Calu3 (cell line): Measurements from ENCODE around the gene PDE9A. TPM values are rescaled to one million over a fixed set of nuclear protein-coding genes. Genes with fewer than 3 reads are reported as not detected.

Experiments used
- BruUV-seq: library from RNA; stranded (reverse); fragments of 400-500 nt; replicated peaks from 2 replicates; lab custom pipeline; 2021; lab: Mats Ljungman, UMichigan
- CTCF ChIA-PET: fragments of 300-600 bp; sonication (Branson Sonifier 250); formaldehyde crosslinking; loops from one replicate; lab custom pipeline; 2022; ENCODE audit warnings: antibody characterized with exemption; lab: Charles Lee
- DNase-seq: peaks from one replicate; pipeline ENCODE4 v3.0.0; 2022
- H3K27ac Mint-ChIP-seq: one replicate; pipeline ENCODE4 v1.8.0; 2022; ENCODE audit warnings: mixed read lengths; ENCODE audit not compliant: unreplicated experiment
- H3K27me3 Mint-ChIP-seq: one replicate; pipeline ENCODE4 v1.8.0; 2022; ENCODE audit warnings: mixed read lengths; ENCODE audit not compliant: unreplicated experiment
- H3K36me3 Mint-ChIP-seq: one replicate; pipeline ENCODE4 v1.8.0; 2022; ENCODE audit warnings: mild to moderate bottlenecking, moderate library complexity, mixed read lengths; ENCODE audit not compliant: insufficient read depth, unreplicated experiment
- H3K4me1 Mint-ChIP-seq: one replicate; pipeline ENCODE4 v1.8.0; 2022; ENCODE audit warnings: mild to moderate bottlenecking, low read depth, mixed read lengths; ENCODE audit not compliant: unreplicated experiment
- H3K4me3 Mint-ChIP-seq: one replicate; pipeline ENCODE4 v1.8.0; 2022; ENCODE audit warnings: mild to moderate bottlenecking, low read depth, moderate library complexity, mixed read lengths; ENCODE audit not compliant: unreplicated experiment
- H3K9me3 Mint-ChIP-seq: one replicate; pipeline ENCODE4 v1.8.0; 2022; ENCODE audit warnings: low read depth, mixed read lengths; ENCODE audit not compliant: unreplicated experiment
- intact Hi-C: fragments of 100-400 bp; cut with micrococcal nuclease; formaldehyde crosslinking; loops from one replicate; pipeline ENCODE4 v1.10.0; 2022; ENCODE audit not compliant: unreplicated experiment
- total RNA-seq: library from RNA; stranded (reverse); gene quantifications from 2 replicates; pipeline ENCODE4 v1.2.3, GENCODE V29; 2022
- TF ChIP-seq, protein P1 (sequence below): fragments of 200-600 bp; IDR thresholded peaks from one replicate; pipeline ENCODE4 v1.8.0; 2022; ENCODE audit warnings: antibody characterized with exemption; ENCODE audit not compliant: unreplicated experiment

Gene PDE9A
- total RNA-seq, 1 experiment from 2014 or later = 10.9 TPM

DNA sequence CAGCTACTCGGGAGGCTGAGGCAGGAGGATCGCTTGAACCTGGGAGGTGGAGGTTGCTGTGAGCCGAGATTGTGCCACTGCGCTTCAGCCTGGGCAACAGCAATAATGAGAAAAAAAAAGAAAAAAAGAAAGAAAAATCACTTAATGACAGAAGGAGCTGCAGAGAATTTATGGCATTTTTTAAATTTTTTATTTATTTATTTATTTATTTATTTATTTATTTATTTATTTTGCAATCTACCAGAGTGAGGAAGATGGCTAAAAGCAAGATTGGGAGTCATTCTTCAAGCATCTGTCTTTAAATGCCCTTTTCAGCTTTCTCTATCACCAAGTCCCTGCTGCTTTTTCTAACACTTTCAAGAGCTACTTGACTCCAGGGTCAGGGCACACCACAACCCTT lies 134.2 kb downstream of the PDE9A start:
- intact Hi-C loops = no loop called here
- TF ChIP-seq, protein P1, sequence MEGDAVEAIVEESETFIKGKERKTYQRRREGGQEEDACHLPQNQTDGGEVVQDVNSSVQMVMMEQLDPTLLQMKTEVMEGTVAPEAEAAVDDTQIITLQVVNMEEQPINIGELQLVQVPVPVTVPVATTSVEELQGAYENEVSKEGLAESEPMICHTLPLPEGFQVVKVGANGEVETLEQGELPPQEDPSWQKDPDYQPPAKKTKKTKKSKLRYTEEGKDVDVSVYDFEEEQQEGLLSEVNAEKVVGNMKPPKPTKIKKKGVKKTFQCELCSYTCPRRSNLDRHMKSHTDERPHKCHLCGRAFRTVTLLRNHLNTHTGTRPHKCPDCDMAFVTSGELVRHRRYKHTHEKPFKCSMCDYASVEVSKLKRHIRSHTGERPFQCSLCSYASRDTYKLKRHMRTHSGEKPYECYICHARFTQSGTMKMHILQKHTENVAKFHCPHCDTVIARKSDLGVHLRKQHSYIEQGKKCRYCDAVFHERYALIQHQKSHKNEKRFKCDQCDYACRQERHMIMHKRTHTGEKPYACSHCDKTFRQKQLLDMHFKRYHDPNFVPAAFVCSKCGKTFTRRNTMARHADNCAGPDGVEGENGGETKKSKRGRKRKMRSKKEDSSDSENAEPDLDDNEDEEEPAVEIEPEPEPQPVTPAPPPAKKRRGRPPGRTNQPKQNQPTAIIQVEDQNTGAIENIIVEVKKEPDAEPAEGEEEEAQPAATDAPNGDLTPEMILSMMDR = no peak
- no peak overlapping the region for H3K27ac Mint-ChIP-seq

DNA sequence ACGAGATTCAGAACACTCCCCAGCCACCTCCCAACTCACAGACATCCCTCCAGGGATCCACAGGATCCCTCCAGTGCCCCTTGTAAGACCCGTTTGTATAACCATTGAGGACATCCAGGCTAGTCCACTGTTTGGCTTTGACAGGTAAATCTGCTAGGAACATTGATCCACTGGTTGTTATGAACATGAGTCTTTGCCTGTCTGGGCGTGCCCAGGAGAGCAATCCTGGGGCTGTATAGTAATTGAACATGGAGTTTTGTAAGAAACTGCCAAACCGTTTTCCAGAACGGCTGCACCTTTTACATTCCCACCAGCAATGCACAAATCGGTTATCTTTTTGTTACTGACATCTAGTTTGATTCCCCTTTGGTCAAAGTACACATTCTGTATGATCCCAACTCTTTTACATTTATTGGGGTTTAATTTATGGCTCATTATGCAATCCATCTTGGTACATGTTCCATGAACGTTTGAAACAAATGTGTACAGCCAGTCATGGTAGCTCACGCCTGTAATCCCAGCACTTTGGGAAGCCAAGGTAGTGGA lies 137.2 kb downstream of the PDE9A start:
- Mint-ChIP-seq H3K4me1 (no peaks in the 10 kb centered on the region), H3K4me3 (no peak overlapping the region), H3K36me3 (no peaks in the 10 kb centered on the region), H3K27ac (no peak overlapping the region), H3K9me3 (no peaks in the 10 kb centered on the region), H3K27me3 (no peaks in the 10 kb centered on the region)
- CTCF ChIA-PET = no interaction called here
- intact Hi-C loops = loop anchor here (5.0 to 10.0 kb wide), 2 partner anchors 42 to 66 kb away; no protein-coding TSS in a partner anchor
- no peak for DNase-seq
- TF ChIP-seq, protein P1 = no peak
- no TSS peak for BruUV-seq

More for the DNA sequence above, 134.2 kb downstream of the PDE9A start:
- Mint-ChIP-seq H3K4me3 (no peak overlapping the region), H3K4me1 (no peaks in the 10 kb centered on the region), H3K36me3 (no peaks in the 10 kb centered on the region), H3K9me3 (no peaks in the 10 kb centered on the region), H3K27me3 (peaks cover 4% of the 10 kb centered on the region)
- BruUV-seq = no TSS peak
- no peak for DNase-seq
- CTCF ChIA-PET = no interaction called here

DNA sequence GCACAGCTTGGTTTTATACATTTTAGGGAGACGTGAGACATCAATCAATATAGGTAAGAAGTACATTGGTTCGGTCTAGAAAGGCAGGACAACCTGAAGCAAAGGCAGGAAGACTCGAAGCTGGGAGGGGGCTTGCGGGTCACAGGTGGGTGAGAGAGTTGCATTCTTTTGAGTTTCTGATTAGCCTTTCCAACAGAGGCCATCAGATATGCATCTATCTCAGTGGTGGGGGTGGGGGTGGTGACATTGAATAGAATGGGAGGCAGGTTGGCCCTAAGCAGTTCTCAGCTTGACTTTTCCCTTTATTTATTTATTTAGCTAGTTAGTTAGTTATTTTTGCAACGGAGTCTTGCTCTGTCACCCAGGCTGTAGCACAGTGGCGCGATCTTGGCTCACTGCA lies 140.4 kb downstream of the PDE9A start:
- no peak for DNase-seq
- Mint-ChIP-seq H3K9me3 (no peaks in the 10 kb centered on the region), H3K27ac (no peak overlapping the region), H3K4me1 (peaks cover 10% of the 10 kb centered on the region), H3K36me3 (no peaks in the 10 kb centered on the region), H3K27me3 (no peaks in the 10 kb centered on the region), H3K4me3 (no peak overlapping the region)
- BruUV-seq = no TSS peak
- intact Hi-C loops = loop anchor here (5.0 to 10.0 kb wide), 2 partner anchors 39 to 69 kb away; no protein-coding TSS in a partner anchor
- TF ChIP-seq, protein P1 = no peak
- CTCF ChIA-PET = interaction anchor here (0.6 kb wide), 1 partner anchor 911 kb away, joined by 3 read pairs; no protein-coding TSS in a partner anchor

DNA sequence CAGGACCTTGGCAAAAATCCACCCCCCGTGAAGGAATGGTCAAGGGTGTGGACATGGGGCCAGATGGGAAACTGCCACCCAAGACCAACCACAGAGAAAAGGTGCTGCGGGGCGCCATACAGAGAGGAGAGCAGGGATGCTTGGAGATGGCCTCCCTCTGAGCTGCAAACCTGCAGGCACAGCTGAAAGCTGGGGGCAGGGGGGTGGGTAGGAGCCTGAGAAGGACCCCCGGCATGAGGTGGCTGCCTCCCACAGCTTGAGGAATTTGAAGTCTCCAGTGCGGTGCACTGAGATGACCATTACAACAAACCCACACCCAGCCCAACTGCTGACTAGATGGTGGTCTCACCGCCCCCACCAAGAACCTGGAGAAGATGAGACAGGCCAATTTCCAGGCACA lies 141.1 kb downstream of the PDE9A start:
- Mint-ChIP-seq H3K27ac (no peak overlapping the region), H3K4me1 (peaks cover 16% of the 10 kb centered on the region), H3K36me3 (no peaks in the 10 kb centered on the region), H3K9me3 (no peaks in the 10 kb centered on the region), H3K4me3 (no peak overlapping the region), H3K27me3 (no peaks in the 10 kb centered on the region)
- DNase-seq = no peak
- CTCF ChIA-PET = no interaction called here
- no TSS peak for BruUV-seq
- intact Hi-C loops = loop anchor here (5.0 to 10.0 kb wide), 2 partner anchors 38 to 70 kb away; no protein-coding TSS in a partner anchor
- TF ChIP-seq, protein P1 = no peak
